ENCODE measurements around the gene ERAL1.
"Not testable (repeated sequence)": the region's sequence is repeated elsewhere in the genome, so short reads cannot be mapped to it uniquely, and the experiment has no call there.

ERAL1 gene

GRCh38 chr17:28855336-28855679 is 492 bp downstream of the ERAL1 start:
- no peak for DNase-seq

- no peak for DNase-seq
Observed at GRCh38 chr17:28856028-28856574, 1.3 kb downstream of the ERAL1 start.

- no peak for DNase-seq
Observed at GRCh38 chr17:28857905-28858800, 3.3 kb downstream of the ERAL1 start.

- no peak for DNase-seq
Observed at GRCh38 chr17:28858801-28859355, 4.1 kb downstream of the ERAL1 start.

GRCh38 chr17:28860363-28860808 is 5.6 kb downstream of the ERAL1 start:
- DNase-seq: no peak

- DNase-seq: no peak
Observed at GRCh38 chr17:28861393-28862203, 6.8 kb downstream of the ERAL1 start.

GRCh38 chr17:28862561-28862960 is 7.7 kb downstream of the ERAL1 start:
- DNase-seq: no peak

- no peak for DNase-seq
Observed at GRCh38 chr17:28863953-28864352, 9.1 kb downstream of the ERAL1 start.

- no peak for DNase-seq
Observed at GRCh38 chr17:28864991-28865849, 10.4 kb downstream of the ERAL1 start.

- no peak for DNase-seq
Observed at GRCh38 chr17:28865946-28866752, 11.3 kb downstream of the ERAL1 start.

GRCh38 chr17:28867276-28867675 is 12.5 kb downstream of the ERAL1 start:
- no peak for DNase-seq

GRCh38 chr17:28871056-28871579 is 16.3 kb downstream of the ERAL1 start:
- DNase-seq: peak; percentile 55

- DNase-seq: no peak
Observed at GRCh38 chr17:28873839-28874238, 19.0 kb downstream of the ERAL1 start.

- DNase-seq: no peak
Observed at GRCh38 chr17:28874750-28875149, 19.9 kb downstream of the ERAL1 start.

- DNase-seq: no peak
Observed at GRCh38 chr17:28875848-28876550, 21.2 kb downstream of the ERAL1 start.

- not testable (repeated sequence) for DNase-seq
Observed at GRCh38 chr17:28877150-28877711, 22.4 kb downstream of the ERAL1 start.

- no peak for DNase-seq
Observed at GRCh38 chr17:28878158-28878910, 23.5 kb downstream of the ERAL1 start.

GRCh38 chr17:28878981-28879380 is 24.2 kb downstream of the ERAL1 start:
- peak; percentile 38 for DNase-seq

GRCh38 chr17:28879886-28880571 is 25.2 kb downstream of the ERAL1 start:
- DNase-seq: no peak

Data from stimulated activated CD8-positive, alpha-beta memory T cell treated with anti-CD3 and anti-CD28 coated beads, Interleukin-4, amount 100 ng/mL, for 48 hours (primary cell).